Prostate gland (tissue), 2 donors: ENCODE measurements around the gene SYNPO2.

Experiments used
- POLR2A ChIP-seq: fragments of 450-650 bp; IDR thresholded peaks from one replicate; pipeline ENCODE4 v1.6.1; 2016; ENCODE audit warnings: antibody characterized with exemption, mild to moderate bottlenecking
- POLR2AphosphoS5 ChIP-seq: sonication (generic); formaldehyde crosslinking; IDR thresholded peaks from one replicate; pipeline ENCODE4 v1.6.1; 2017; ENCODE audit warnings: antibody characterized with exemption
- TF ChIP-seq, protein P1 (sequence below), 4 experiments: fragments of 200-600 bp in 2 of 4; fragments of 450-650 bp in 2 of 4; sonication (generic) in 2 of 4; IDR thresholded peaks; 1 replicate in 3 of 4; 2 replicates in 1 of 4; pipeline ENCODE4 v1.5.1; 2016 to 2019; ENCODE audit warnings: antibody characterized with exemption in 4 of 4, mild to moderate bottlenecking in 2 of 4, moderate library complexity in 2 of 4

DNA sequence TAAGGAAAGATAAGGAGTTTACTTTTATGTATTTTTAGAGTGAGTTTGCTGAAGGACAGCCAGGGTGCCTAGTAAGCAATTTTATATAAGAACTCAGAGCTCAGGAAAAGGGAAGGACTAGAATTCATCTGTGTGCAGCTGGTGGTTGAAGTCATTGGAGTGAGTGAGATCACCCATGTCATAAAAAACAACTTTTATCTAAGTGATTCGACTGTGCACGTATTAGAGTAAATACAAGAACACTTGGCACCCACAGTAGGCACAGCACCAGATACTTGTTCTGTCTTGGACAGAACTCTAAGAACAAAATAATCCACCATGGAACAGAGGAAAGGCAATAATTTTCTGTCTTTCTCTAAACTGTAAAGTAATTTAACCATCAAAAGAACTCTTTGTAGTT is 31.6 kb downstream of the SYNPO2 start:
- TF ChIP-seq, protein P1, sequence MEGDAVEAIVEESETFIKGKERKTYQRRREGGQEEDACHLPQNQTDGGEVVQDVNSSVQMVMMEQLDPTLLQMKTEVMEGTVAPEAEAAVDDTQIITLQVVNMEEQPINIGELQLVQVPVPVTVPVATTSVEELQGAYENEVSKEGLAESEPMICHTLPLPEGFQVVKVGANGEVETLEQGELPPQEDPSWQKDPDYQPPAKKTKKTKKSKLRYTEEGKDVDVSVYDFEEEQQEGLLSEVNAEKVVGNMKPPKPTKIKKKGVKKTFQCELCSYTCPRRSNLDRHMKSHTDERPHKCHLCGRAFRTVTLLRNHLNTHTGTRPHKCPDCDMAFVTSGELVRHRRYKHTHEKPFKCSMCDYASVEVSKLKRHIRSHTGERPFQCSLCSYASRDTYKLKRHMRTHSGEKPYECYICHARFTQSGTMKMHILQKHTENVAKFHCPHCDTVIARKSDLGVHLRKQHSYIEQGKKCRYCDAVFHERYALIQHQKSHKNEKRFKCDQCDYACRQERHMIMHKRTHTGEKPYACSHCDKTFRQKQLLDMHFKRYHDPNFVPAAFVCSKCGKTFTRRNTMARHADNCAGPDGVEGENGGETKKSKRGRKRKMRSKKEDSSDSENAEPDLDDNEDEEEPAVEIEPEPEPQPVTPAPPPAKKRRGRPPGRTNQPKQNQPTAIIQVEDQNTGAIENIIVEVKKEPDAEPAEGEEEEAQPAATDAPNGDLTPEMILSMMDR (IDR thresholded peaks at IDR 0.05): no peak
- no peak for TF ChIP-seq POLR2A
- peak; percentile 42 for TF ChIP-seq POLR2AphosphoS5
